ENCODE data around the gene LBH. TPM values are rescaled to one million over a fixed set of nuclear protein-coding genes. Genes with fewer than 3 reads are reported as not detected.

Gene LBH
- total RNA-seq, 3 donors from 2014 or later: 18.2 to 153 (median 87.2) TPM

- Histone ChIP-seq H3K4me3 (no peak overlapping the region), H3K27me3 (no peaks in the 10 kb centered on the region), H3K9me3 (no peaks in the 10 kb centered on the region), H3K4me1 (no peaks in the 10 kb centered on the region), H3K36me3 (no peaks in the 10 kb centered on the region), H3K27ac (no peak overlapping the region)
- no peak for TF ChIP-seq POLR2A (IDR thresholded peaks at IDR 0.05)
- TF ChIP-seq POLR2AphosphoS5 (IDR thresholded peaks at IDR 0.05): no peak
- no peak for TF ChIP-seq CTCF (IDR thresholded peaks at IDR 0.05)
- DNase-seq (ENCODE audit: low spot score in 2 of 2): no peak
- intact Hi-C loops (cut with DNase I; ENCODE audit: low total_unique reads): no loop called here
These were observed 17.3 kb upstream of the LBH start for GRCh38 chr2:30213907-30214463.

GRCh38 chr2:30216157-30216556 is 15.2 kb upstream of the LBH start:
- no peaks in the 10 kb centered on the region for H3K9me3 ChIP-seq
- H3K27me3 ChIP-seq: no peaks in the 10 kb centered on the region
- no peaks in the 10 kb centered on the region for H3K36me3 ChIP-seq
- H3K4me3 ChIP-seq: no peak overlapping the region
- intact Hi-C loops (cut with DNase I; ENCODE audit: low total_unique reads): no loop called here
- TF ChIP-seq POLR2AphosphoS5 (IDR thresholded peaks at IDR 0.05) (no peak), POLR2A (IDR thresholded peaks at IDR 0.05) (no peak), CTCF (IDR thresholded peaks at IDR 0.05) (no peak)
- DNase-seq (ENCODE audit: low spot score in 2 of 2): no peak
- H3K4me1 ChIP-seq: no peaks in the 10 kb centered on the region
- no peak overlapping the region for H3K27ac ChIP-seq

GRCh38 chr2:30217644-30218337 is 13.5 kb upstream of the LBH start:
- intact Hi-C loops (cut with DNase I; ENCODE audit: low total_unique reads): no loop called here
- H3K27me3 ChIP-seq: no peaks in the 10 kb centered on the region
- H3K27ac ChIP-seq: peak overlapping the region in 1 of 2 donors; percentile 5
- TF ChIP-seq POLR2A (IDR thresholded peaks at IDR 0.05) (no peak), POLR2AphosphoS5 (IDR thresholded peaks at IDR 0.05) (no peak), CTCF (IDR thresholded peaks at IDR 0.05) (no peak)
- H3K4me3 ChIP-seq: no peak overlapping the region
- no peaks in the 10 kb centered on the region for H3K4me1 ChIP-seq
- DNase-seq (ENCODE audit: low spot score in 2 of 2): peak; percentile 64 to 72
- no peaks in the 10 kb centered on the region for H3K9me3 ChIP-seq
- no peaks in the 10 kb centered on the region for H3K36me3 ChIP-seq

- no peak for TF ChIP-seq POLR2AphosphoS5 (IDR thresholded peaks at IDR 0.05)
- no peak for TF ChIP-seq POLR2A (IDR thresholded peaks at IDR 0.05)
- TF ChIP-seq CTCF (IDR thresholded peaks at IDR 0.05): no peak
- H3K27ac ChIP-seq: no peak overlapping the region
These were observed 13.0 kb upstream of the LBH start for GRCh38 chr2:30218338-30218713.

GRCh38 chr2:30218814-30219213 is 12.5 kb upstream of the LBH start:
- Histone ChIP-seq H3K4me1 (no peaks in the 10 kb centered on the region), H3K36me3 (no peaks in the 10 kb centered on the region), H3K9me3 (no peaks in the 10 kb centered on the region), H3K27me3 (no peaks in the 10 kb centered on the region), H3K4me3 (no peak overlapping the region), H3K27ac (no peak overlapping the region)
- TF ChIP-seq POLR2AphosphoS5 (IDR thresholded peaks at IDR 0.05) (no peak), CTCF (IDR thresholded peaks at IDR 0.05) (no peak), POLR2A (IDR thresholded peaks at IDR 0.05) (no peak)
- DNase-seq (ENCODE audit: low spot score in 2 of 2): no peak
- intact Hi-C loops (cut with DNase I; ENCODE audit: low total_unique reads): no loop called here

More at GRCh38 chr2:30218338-30218713, 13.0 kb upstream of the LBH start:
- H3K36me3 ChIP-seq: no peaks in the 10 kb centered on the region
- H3K4me1 ChIP-seq: no peaks in the 10 kb centered on the region
- intact Hi-C loops (cut with DNase I; ENCODE audit: low total_unique reads): no loop called here
- H3K27me3 ChIP-seq: no peaks in the 10 kb centered on the region
- no peak overlapping the region for H3K4me3 ChIP-seq
- no peaks in the 10 kb centered on the region for H3K9me3 ChIP-seq
- DNase-seq (ENCODE audit: low spot score in 2 of 2): no peak
